ENCODE results near the gene GLI3.

GLI3 gene

GRCh38 chr7:42099470-42100155 lies 137.4 kb downstream of the GLI3 start:
- DNase-seq, result no peak

DNA sequence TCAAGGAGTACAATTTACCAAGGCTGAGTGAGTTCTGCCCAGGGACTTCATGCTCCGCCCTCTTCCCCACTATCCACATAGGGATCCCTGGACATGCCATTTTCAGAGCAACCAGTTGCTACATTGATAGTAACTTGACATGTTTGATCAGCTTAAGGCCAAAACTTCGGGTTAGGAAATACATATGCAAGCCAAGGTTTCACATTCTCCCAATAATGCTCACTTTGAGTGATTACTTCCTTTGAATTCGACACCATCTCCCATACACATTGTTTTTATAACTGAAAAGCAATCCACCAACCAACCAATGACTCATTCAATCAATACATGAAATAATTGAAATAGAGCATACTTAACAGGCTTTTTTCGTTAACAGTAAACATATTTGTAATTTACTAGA lies 137.9 kb downstream of the GLI3 start:
- no peak for DNase-seq

DNA sequence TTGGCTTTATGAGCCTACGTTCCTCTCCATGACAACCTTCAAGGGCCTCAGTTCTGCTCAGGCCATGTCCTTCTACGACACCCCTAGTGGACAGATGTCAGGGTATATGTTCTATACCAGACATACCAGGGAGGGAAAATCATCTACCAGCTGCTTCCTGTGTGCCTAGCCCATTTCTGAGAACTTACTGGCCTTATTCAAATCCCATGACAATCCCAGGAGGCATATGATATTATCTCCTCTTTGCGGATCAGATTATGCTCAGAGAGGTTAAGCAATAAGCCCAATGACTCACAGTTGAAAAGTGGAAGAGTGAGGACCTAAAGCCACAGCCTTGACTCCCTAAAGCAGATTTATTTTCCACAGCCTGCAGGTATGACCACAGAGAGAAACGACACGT lies 139.3 kb downstream of the GLI3 start:
- no peak for DNase-seq

- no peak for DNase-seq
These were observed 140.1 kb downstream of the GLI3 start for GRCh38 chr7:42096681-42097561.

DNA sequence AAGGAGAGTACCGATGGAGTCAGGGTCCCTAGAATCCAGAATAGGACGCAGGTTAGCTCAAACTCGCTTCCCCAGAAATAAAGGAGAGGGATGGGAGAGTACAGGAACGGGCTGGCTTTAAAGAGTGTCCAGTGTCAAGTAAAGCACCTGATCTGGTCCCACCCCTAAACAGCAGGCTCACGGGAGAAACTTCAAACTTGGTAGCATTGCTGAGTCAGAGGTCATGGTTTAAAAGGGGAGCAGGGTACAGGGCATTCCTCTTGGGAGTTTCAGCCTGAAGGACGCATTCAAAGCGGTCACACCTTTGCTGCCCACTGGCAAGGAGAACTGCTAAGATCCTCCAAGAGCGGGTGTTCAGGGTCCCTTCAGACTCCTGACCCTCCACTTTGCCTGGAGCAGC lies 140.7 kb downstream of the GLI3 start:
- DNase-seq, result no peak

GRCh38 chr7:42095791-42096190 lies 141.2 kb downstream of the GLI3 start:
- no peak for DNase-seq

DNA sequence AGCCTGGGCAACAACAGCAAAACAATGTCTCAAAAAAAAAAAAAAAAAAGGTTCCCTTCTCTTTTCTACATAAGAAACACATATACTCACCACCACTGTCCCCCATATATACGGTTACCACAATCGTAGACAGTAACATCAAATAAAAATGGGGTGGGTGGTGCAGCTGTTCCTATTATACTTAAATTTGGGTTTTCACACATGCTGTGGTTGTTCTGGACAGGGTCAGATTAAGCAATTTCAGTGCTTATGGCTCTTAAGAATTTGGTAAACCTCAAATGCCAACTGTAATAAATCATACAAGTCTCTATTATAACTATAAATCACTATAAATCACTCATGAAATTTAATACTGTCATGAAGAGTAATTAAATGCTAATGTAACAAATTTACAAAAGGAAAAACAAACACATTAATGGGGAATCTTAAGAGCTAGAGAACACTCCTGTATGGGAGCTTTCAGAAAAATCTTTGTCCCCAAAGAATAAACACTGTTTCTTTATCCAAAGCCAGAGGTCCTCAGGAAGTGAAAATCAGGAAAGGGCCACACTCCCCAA lies 143.6 kb downstream of the GLI3 start:
- DNase-seq, result no peak

DNA sequence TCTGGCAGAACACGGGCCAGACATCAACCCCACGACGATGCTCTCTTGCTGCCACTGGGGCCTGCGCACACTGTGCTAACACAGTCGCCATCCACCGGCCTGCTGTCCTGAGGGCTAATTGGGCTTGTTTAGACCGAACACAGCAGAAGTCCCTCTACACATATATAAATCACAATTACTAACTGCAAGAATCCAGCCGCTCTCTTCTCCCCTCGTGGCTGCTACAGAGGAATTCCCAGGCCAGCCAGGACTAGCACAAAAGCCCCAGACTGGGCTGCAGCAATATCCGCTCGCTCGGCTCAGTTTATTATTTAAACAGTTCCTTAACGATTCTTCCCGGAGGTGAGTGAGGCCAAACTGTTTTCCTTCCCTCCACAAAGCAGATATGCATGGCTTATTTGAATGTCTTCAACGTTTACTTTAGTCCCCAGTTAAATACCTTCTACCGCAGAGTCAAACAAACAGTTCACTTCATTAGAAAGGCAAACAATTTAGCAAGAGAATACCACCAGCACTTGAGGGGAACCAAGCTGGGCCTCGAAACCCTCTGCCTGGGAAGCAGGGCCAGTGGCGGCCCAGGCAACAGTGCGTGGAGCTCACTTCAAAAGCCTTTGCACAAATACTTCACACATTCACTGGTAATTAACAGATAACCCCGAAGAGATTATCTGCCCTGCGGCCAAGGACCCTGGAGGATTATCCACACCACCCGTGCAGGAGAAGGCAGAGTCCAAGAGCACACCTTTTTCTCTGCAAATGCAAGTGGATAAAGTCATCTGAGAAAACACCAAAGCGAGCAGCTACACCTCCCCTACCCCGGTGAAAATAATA lies 145.3 kb downstream of the GLI3 start:
- DNase-seq, result no peak

GRCh38 chr7:42090806-42091205 lies 146.2 kb downstream of the GLI3 start:
- DNase-seq, result no peak

DNA sequence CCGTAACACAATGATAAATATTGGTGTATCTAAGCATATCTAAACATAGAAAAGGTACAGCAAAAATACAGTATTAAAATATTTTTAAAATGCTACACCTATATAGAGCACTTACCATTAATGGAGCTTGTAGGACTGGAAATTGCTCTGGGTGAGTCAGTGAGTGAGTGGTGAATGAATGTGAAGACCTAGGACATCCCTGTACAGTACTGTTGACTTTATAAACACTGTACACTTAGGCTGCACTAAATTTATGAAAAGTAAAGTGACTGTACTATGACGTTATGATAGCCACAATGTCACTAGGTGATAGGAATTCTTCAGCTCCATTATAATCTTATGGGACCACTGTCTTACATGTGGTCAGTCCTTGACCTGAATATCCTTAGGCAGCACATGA lies 147.0 kb downstream of the GLI3 start:
- no peak for DNase-seq

GRCh38 chr7:42087616-42088015 lies 149.4 kb downstream of the GLI3 start:
- no peak for DNase-seq

- no peak for DNase-seq
These were observed 151.5 kb downstream of the GLI3 start for GRCh38 chr7:42085531-42085930.

DNA sequence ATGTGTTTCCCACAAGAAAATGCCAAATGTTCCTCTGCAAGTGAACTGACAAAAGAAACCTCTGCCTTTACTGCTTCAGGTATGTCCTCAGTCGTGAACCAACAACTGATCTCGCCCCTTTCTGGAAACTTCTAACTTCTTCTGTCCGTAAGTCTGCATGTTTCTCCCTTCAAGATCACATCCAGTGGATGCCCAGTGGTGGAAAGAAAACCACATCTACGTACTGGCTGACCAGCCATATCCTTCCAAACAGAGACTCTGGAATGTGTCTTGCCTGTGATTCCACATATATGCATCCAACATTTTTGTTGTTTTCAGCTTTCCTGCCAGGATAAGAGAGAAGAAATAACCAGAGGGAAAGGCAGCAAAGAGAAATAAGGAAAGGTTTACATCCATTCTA lies 152.7 kb downstream of the GLI3 start:
- no peak for DNase-seq

- no peak for DNase-seq
These were observed 153.7 kb downstream of the GLI3 start for GRCh38 chr7:42083284-42083683.

DNA sequence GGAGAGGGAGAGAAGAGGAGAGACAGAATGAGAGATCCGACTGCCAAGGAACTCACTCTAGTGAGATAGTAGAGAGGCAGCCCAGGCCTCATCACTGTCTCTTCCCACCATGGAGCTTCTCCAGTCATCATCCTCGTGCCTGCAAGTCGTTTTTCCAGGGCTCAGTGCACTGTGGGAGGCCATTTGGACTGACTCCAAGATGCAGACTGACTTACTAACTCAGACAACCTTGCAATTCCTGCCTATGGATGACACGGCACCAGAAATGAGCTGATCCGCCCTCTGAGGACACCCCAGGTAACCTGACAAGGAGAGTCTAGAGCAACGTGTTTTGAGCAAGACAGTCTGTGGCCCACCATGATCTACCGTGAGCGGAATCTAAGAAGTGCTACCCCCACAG lies 154.9 kb downstream of the GLI3 start:
- DNase-seq, result no peak

DNA sequence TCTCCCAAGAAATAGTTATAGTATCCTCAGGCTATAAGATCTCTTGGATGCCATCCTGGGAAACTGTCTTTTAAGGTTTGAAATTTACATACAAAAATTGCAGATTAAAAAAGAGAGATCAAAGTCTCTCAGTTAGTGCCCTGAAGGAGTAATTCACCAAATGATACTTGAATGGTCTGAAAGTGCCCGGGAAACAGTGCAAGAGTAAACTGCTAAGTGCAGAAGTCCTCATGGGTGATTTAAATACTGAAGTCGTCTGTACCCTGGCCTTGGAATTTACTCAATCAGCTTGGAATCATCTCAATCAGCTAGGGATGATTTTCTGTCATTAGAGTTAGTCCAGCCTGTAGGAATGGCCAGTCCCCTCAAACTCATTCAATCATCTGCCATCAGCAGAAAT lies 155.3 kb downstream of the GLI3 start:
- DNase-seq, result no peak

- no peak for DNase-seq
These were observed 156.0 kb downstream of the GLI3 start for GRCh38 chr7:42080841-42081586.

DNA sequence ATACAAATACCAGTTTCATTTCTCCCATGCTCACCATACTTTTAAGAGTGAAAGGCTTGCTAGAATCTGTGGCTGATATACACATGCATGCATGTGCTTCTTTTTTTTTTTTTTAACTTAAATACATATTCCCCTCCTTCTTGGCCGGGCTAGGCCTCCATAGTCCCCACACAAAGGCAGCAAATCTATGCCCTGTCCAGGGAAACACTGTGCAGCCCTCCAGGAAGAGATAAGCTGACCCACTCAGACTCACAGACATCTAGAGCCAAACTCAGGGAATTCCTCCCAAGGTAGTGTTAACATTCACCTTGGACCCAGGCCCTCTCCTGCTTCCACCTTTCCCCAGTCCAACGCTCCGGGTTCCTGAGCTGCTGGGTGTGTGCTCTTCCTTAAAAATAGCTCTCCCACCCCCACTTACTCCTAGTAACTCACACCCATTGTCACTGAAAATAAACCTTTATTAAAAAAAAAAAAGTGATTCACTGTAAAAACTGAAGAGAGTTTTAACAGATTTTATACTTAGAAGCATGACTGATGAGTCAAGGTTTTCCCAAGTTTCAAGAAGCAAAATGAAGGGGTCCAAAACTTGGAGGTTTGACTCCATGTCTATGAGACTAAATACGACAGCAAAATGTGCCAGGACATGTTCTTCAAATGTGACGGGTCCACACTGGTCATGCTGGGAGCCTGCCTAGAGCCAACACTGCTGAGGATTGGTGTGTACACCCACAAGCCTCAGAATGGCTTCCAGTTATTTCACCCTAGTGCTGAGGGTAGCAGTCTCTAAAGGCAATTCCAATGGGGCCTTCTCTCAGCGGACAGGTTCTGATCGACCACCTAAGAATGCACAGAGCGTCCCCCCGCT lies 159.5 kb downstream of the GLI3 start:
- DNase-seq, result no peak

DNA sequence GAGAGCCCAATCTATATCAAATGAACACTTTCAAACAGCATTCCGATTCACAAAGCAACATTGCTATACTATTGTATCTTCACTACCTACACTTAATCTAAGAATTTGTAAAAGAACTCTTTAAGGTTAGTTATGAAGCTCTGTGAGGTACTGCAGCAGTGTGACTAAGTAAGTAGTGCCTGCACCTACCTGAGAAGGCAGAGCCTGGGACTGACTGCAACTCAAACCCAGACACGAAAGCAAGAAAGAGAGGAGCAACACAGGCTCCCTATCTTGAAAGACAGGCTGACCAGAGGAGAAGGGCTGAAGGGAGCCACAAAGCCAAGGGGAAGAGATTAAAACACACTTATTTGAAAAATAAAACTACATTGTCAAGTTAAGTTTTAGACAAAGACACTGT lies 160.1 kb downstream of the GLI3 start:
- DNase-seq, result no peak

GRCh38 chr7:42075418-42075817 lies 161.6 kb downstream of the GLI3 start:
- no peak for DNase-seq

GRCh38 chr7:42074076-42074475 lies 162.9 kb downstream of the GLI3 start:
- no peak for DNase-seq

Measured in NCI-H2171 treated with DMSO at 0.1 percent for 48 hours (cell line).